Activated B cell treated with CpG ODN at 0.5 μM for 24 hours (primary cell): Measurements from ENCODE around the gene ZBTB34. TPM values are rescaled to one million over a fixed set of nuclear protein-coding genes. Genes with fewer than 3 reads are reported as not detected.

Experiments used
- ATAC-seq: fragments of 200-7000 bp; cut with Tn5 transposase; one replicate; pipeline ENCODE4 v1.10.0; 2021; ENCODE audit warnings: low read depth, mild to moderate bottlenecking, moderate library complexity
- CTCF ChIA-PET: fragments of 350-600 bp; sonication (Branson Sonifier 250); formaldehyde crosslinking; loops from one replicate; lab custom pipeline; 2021; ENCODE audit warnings: antibody characterized with exemption; lab: Charles Lee
- POLR2A ChIA-PET: fragments of 350-600 bp; sonication (Branson Sonifier 250); formaldehyde crosslinking; loops from one replicate; lab custom pipeline; 2021; ENCODE audit warnings: antibody characterized with exemption; lab: Charles Lee
- DNase-seq: peaks from one replicate; pipeline ENCODE4 v3.0.0; 2022
- H3K27ac Mint-ChIP-seq: one replicate; pipeline ENCODE4 v1.8.0; 2020; ENCODE audit warnings: mixed read lengths
- H3K27me3 Mint-ChIP-seq: one replicate; pipeline ENCODE4 v1.8.0; 2021; ENCODE audit warnings: mixed read lengths
- H3K36me3 Mint-ChIP-seq: one replicate; pipeline ENCODE4 v1.8.0; 2021; ENCODE audit warnings: low read depth, mixed read lengths
- H3K4me1 Mint-ChIP-seq: one replicate; pipeline ENCODE4 v1.8.0; 2021; ENCODE audit warnings: mixed read lengths
- H3K4me3 Mint-ChIP-seq: one replicate; pipeline ENCODE4 v1.8.0; 2020; ENCODE audit warnings: mild to moderate bottlenecking, mixed read lengths
- H3K9me3 Mint-ChIP-seq: one replicate; pipeline ENCODE4 v1.8.0; 2020; ENCODE audit warnings: mixed read lengths
- intact Hi-C: fragments of 100-400 bp; cut with micrococcal nuclease; formaldehyde crosslinking; loops from one replicate; pipeline ENCODE4 v1.15.1; 2024
- total RNA-seq: library from RNA; stranded (reverse); gene quantifications from 2 replicates; pipeline ENCODE4 v1.2.3, GENCODE V29; 2022
- TF ChIP-seq, protein P1 (sequence below): fragments of 200-600 bp; IDR thresholded peaks from one replicate; pipeline ENCODE4 v1.8.0; 2022; ENCODE audit warnings: antibody characterized with exemption, mild to moderate bottlenecking

Gene ZBTB34
- total RNA-seq, 1 donor from 2014 or later, result 8.9 TPM

DNA sequence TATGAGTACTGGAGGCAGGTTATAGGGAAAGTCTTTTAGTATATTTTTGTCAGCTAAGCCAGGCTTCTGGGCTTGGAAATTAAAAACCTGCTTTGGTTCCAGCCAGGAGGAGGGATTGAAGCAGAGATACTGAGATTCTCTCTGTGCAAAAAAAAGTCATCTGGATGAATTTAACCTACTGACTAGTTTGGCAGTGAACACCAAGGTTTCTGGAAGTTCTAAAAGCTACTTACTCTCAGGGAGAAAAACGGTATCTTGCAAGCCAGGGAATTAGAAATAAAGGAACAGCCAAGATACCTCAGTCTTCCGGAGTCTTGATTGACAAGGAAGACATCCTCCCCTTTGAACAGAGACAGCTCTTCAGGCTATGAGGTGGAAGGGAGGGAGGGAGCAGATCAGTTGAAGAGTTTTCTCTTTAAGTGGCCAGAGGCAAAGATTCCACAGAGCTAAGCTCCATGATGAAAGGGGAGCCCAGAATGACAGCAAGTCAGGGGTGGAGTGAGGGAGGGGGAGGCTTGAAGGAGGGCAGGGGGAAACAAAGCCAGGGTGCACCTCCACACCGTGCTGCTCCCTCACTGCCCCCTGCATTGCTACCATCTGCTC is 8.3 kb upstream of the ZBTB34 start:
- POLR2A ChIA-PET, result interaction anchor here (0.5 kb wide), 1 partner anchor 1227 kb away, joined by 3 read pairs; no protein-coding TSS in a partner anchor
- H3K27me3 Mint-ChIP-seq, result peaks cover 21% of the 10 kb centered on the region
- CTCF ChIA-PET, result no interaction called here

DNA sequence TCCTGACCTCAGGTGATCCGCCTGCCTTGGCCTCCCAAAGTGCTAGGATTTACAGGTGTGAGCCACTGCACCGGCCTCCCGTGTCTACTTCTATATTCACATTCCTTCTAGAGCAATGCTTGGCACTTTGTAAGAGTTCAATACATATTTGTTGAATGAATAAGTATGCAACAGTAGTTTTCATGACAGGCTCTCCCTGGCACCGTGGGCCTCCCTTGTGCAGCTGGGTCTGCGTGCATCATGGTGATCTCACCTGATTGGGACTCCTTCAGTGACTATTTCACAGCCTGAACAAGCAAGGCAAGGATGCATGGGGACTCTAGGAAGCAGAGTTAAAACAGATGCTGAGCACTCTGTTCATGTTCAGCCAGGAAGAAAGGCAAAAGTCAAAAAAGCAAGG is 6.8 kb upstream of the ZBTB34 start:
- peaks cover 23% of the 10 kb centered on the region for H3K27me3 Mint-ChIP-seq
- no peaks in the 10 kb centered on the region for H3K4me1 Mint-ChIP-seq
- H3K9me3 Mint-ChIP-seq, result no peaks in the 10 kb centered on the region
- DNase-seq (no peak), ATAC-seq (no peak)
- H3K36me3 Mint-ChIP-seq, result no peaks in the 10 kb centered on the region
- TF ChIP-seq, protein P1, sequence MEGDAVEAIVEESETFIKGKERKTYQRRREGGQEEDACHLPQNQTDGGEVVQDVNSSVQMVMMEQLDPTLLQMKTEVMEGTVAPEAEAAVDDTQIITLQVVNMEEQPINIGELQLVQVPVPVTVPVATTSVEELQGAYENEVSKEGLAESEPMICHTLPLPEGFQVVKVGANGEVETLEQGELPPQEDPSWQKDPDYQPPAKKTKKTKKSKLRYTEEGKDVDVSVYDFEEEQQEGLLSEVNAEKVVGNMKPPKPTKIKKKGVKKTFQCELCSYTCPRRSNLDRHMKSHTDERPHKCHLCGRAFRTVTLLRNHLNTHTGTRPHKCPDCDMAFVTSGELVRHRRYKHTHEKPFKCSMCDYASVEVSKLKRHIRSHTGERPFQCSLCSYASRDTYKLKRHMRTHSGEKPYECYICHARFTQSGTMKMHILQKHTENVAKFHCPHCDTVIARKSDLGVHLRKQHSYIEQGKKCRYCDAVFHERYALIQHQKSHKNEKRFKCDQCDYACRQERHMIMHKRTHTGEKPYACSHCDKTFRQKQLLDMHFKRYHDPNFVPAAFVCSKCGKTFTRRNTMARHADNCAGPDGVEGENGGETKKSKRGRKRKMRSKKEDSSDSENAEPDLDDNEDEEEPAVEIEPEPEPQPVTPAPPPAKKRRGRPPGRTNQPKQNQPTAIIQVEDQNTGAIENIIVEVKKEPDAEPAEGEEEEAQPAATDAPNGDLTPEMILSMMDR, result no peak
- ChIA-PET CTCF (no interaction called here), POLR2A (no interaction called here)
- intact Hi-C loops, result no loop called here
- no peak overlapping the region for H3K27ac Mint-ChIP-seq
- no peak overlapping the region for H3K4me3 Mint-ChIP-seq

More for the DNA sequence above, 8.3 kb upstream of the ZBTB34 start:
- ATAC-seq (no peak), DNase-seq (no peak)
- Mint-ChIP-seq H3K9me3 (no peaks in the 10 kb centered on the region), H3K27ac (no peak overlapping the region), H3K36me3 (no peaks in the 10 kb centered on the region), H3K4me3 (no peak overlapping the region), H3K4me1 (no peaks in the 10 kb centered on the region)
- intact Hi-C loops, result no loop called here
- TF ChIP-seq, protein P1, result no peak

DNA sequence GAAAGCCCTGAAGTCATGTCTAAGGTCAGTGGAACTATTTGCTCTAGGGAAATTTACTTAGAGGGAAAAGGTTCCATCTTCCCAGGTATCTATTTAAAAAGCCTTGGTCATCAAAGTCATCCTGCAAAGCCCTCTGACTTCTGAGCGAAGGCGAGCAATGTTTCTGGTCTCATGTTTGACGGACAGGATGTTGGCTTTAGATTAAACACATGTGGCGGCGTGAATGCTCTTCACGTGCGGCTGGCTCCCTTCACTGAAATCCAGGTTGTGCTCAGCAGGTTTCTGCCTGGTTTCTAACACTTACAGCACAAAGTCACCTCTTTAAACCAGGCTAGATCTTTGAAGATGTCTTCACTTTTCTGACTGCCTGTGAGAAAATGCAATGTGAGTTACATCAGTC is 5.7 kb upstream of the ZBTB34 start:
- Mint-ChIP-seq H3K4me3 (no peak overlapping the region), H3K4me1 (peaks cover under 1% of the 10 kb centered on the region), H3K36me3 (no peaks in the 10 kb centered on the region), H3K9me3 (no peaks in the 10 kb centered on the region), H3K27ac (no peak overlapping the region), H3K27me3 (peaks cover 23% of the 10 kb centered on the region)
- POLR2A ChIA-PET, result no interaction called here
- intact Hi-C loops, result no loop called here
- CTCF ChIA-PET, result no interaction called here
- DNase-seq (no peak), ATAC-seq (no peak)
- TF ChIP-seq, protein P1, result no peak

DNA sequence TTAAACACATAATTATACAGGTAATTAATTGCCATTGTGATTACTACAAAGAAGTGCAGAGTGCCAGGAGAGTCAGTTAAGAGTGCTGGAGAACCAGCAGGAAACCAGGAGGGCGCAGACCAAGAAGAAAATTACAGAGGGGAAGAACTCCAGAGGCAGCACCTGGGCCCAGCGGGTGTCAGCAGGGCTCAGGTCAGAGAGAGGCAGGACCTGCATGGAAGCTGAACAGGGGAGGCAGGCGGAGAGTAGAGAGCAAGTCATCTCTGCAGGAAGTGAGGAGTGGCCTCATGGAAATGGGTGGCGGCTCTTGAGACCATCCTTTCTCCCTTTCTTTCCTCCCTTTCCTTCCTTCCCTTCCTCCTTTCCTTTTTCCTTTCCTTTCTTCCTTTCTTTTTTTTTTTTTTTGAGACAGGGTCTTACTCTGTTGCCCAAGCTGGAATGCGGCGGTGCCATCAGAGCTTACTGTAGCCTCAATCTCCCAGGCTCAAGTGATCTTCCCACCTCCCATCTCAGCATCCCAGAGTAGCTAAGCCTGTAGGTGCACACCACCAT is 4.0 kb upstream of the ZBTB34 start:
- Mint-ChIP-seq H3K4me3 (no peak overlapping the region), H3K27ac (no peak overlapping the region), H3K27me3 (peaks cover 19% of the 10 kb centered on the region), H3K9me3 (no peaks in the 10 kb centered on the region), H3K4me1 (peaks cover 6% of the 10 kb centered on the region), H3K36me3 (no peaks in the 10 kb centered on the region)
- intact Hi-C loops, result no loop called here
- ChIA-PET CTCF (no interaction called here), POLR2A (no interaction called here)
- no peak for DNase-seq
- TF ChIP-seq, protein P1, result no peak
- no peak for ATAC-seq

DNA sequence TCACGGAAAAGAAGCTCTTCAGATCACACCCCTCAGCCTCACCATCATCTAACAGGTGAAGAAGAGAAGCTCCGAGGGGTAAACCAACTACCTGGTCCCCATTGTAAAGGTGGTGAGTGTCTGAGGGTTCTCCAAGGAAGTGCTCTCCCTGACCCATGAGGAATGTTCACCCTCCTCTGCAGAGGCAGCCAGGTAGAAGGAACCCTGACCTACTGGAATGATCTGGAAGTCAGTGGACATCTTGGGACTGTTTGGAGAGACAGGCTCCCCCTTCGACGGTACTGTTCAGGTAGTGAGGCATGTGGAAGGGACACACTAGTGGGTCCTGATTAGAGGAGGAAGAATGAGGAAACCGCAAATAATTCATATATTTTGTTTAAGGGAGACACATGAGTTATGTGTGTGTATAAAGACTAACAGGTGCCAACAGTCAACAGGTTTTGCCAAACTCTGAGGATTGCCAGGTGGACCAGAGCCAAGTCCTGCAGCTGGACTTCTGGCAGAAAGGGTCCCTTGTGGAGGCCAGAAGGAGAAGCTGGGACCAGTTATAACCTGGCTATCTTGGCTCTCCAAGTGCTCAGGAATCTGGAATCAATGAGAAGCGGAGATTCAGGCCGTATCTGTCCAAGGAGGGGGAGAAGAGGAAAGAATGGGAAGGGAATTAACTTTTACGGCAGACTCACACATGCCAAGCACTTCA is 3.0 kb upstream of the ZBTB34 start:
- H3K27me3 Mint-ChIP-seq, result peaks cover 13% of the 10 kb centered on the region
- intact Hi-C loops, result no loop called here
- no peaks in the 10 kb centered on the region for H3K36me3 Mint-ChIP-seq
- H3K4me1 Mint-ChIP-seq, result peaks cover 16% of the 10 kb centered on the region
- POLR2A ChIA-PET, result no interaction called here
- ATAC-seq, result no peak
- DNase-seq, result no peak
- CTCF ChIA-PET, result no interaction called here
- TF ChIP-seq, protein P1, result no peak
- H3K9me3 Mint-ChIP-seq, result no peaks in the 10 kb centered on the region
- no peak overlapping the region for H3K27ac Mint-ChIP-seq
- no peak overlapping the region for H3K4me3 Mint-ChIP-seq
